Islet of Langerhans (tissue), 1 donor: ENCODE results near the gene IMPA2.
"Not testable (repeated sequence)": the region's sequence is repeated elsewhere in the genome, so short reads cannot be mapped to it uniquely, and the experiment has no call there.

ENCODE experiments used
- FAIRE-seq: peaks from one replicate; lab custom pipeline; 2011; peaks lifted over from hg19 to GRCh38; lab: Jason Lieb, UNC

Gene IMPA2

GRCh38 chr18:11963991-11964484 lies 17.3 kb upstream of the IMPA2 start:
- no peak for FAIRE-seq

- no peak for FAIRE-seq
Observed at GRCh38 chr18:11969904-11970835, 11.1 kb upstream of the IMPA2 start.

GRCh38 chr18:11970836-11971226 lies 10.5 kb upstream of the IMPA2 start:
- FAIRE-seq = not testable (repeated sequence)

GRCh38 chr18:11972371-11973174 lies 8.7 kb upstream of the IMPA2 start:
- FAIRE-seq = no peak

DNA sequence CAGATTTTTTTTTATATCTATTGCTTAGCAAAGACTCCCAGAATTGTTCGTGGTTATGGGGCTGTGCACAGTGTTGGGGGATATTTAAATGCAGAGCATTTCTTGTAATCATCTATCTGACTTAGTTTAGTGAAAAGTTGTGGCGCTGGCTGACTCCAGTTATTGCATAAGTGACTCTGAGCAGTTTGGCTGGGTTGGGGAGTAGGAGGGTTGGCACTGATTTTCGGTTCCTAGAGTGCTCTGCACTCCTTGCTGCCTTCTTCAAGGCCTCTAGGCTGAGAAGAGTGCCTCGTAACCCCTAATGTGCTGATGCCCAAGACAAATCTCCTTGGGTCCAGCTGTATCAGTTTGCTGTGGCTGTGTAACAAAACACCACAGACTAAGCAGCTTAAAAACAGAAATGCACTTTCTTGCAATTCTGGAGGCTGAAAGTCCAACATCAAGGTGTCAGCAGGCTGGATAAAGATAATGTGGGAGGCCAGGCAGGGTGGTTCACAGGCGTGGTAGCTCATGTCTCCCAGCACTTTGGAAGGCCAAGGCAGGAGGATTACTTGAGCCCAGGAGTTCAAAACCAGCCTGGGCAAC lies 6.5 kb upstream of the IMPA2 start:
- no peak for FAIRE-seq

GRCh38 chr18:11975723-11976122 lies 5.6 kb upstream of the IMPA2 start:
- no peak for FAIRE-seq

DNA sequence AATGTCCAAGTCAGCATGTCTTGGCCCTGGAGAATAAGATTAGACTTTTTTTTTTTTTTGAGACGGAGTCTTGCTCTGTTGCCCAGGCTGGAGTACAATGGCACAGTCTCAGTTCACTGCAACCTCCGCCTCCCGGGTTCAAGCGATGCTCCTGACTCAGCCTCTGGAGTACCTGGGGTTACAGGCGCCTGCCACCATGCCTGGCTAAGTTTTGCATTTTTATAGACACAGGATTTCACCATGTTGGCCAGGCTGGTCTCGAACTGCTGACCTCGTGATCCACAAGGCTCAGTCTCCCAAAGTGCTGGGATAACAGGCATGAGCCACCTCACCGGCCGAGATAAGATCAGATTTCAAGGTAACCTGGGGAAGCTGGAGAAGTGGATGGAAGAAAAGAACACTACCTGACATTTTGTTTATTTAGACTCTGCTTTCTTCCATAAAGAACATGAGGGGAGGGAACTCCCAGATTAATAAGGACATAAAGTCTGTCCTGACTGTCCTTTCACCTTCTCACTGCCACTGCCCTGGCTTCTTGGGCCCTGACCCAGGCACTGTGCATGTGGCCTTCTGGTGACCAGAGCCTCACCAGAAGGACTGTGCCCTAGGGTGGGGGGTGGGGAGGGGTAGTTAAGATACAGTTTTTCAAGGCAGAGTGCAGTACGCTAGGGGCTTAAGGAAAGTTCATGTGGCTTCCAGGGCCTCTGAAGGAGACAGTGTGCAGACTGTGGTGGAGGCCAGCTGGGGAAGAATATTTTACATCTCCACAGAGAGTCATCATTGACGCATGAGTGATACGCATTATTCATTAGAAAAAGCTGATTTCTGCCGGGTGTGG lies 4.8 kb upstream of the IMPA2 start:
- no peak for FAIRE-seq

DNA sequence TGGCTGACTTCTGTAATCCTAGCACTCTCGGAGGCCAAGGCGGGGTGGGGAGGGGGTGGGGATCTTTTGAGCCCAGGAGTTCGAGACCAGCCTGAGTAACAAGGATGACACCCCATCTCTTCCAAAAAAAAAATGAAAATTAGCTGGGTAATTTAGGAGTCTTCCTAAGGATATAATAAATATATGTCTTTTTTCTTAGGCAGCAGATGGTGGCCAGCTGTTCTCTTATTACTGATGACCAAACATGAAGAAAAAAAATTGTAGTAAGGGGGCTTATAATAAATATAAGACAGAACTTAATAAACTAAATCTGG lies 4.2 kb upstream of the IMPA2 start:
- no peak for FAIRE-seq

DNA sequence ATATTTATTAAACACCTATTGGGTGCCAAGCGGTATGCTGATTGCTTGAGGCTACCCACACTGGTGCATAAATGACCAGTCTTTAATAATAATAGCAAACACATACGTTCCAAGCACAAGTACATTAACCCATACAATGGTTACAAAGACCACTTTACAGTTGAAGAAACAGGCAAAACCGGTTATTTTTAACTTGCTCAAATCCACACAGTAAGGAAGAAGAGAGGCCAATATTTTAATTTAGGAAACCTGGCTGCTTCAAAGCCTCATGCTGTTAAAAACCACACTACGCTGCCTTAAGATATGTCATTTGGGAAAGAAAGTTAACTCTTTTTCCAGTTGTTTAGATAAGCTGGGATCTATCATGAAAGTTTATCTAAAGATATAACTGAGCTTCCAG lies 2.4 kb upstream of the IMPA2 start:
- no peak for FAIRE-seq

DNA sequence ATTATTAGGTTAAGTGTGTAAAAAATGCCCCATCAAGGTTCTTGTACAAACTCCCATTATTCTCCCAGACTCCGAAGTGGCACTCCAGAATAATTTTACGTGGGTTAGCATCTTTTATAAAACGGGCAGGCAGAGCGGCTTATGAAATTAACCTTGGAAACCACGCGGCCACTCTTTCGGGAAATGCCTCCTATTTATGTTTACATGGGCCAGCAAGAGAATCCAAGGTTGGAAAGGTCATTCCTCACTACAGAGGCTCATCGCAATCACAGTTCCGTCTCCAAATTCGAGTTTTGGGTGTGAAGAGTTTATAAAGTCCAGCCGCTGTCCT lies 1.2 kb upstream of the IMPA2 start:
- FAIRE-seq = no peak

- no peak for FAIRE-seq
Observed at GRCh38 chr18:11980494-11981191, 664 bp upstream of the IMPA2 start.

GRCh38 chr18:11981543-11982366 lies 448 bp downstream of the IMPA2 start:
- no peak for FAIRE-seq

- FAIRE-seq = no peak
Observed at GRCh38 chr18:11982981-11983380, 1.7 kb downstream of the IMPA2 start.

DNA sequence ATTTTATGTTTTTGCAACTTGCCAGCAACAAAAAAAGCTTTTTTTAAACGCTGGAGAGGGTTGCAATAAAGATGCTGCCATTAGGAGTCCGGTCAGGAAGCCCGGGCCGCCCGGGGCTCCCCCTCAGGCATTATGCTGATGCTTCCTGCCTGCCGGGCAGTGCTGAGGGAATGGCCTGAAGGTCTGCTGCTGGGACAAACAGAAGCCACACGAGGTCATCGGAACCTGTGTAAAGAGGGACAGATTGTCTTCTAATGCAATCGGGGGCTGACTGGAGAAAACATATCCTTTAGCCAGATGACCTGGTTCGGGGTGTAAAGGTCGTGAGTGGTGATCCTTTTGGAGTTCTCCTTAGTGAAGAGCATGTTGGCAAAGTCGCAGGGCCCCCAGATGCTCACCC lies 2.3 kb downstream of the IMPA2 start:
- FAIRE-seq = no peak

DNA sequence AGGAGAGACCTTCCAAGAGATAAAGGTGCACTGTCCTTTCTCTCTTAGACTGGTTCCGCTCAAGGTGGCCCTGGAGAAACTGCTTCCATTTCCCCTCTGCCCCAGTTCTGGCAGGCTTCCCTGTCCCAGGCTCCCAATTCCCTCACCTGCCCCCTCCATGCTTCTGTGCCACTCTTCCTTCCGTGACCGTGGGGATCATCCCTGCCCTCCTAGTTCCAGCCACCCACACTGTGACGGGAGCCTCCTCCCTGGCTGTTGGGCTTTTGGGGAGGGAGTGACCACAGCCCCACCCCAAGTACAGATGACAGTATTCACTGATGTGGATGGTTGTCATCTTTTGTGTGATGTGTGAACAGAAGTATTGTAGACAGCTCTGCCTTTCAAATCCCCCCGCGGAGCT lies 2.8 kb downstream of the IMPA2 start:
- FAIRE-seq = no peak

- no peak for FAIRE-seq
Observed at GRCh38 chr18:11985586-11985985, 4.3 kb downstream of the IMPA2 start.

- FAIRE-seq = no peak
Observed at GRCh38 chr18:11986061-11986460, 4.8 kb downstream of the IMPA2 start.

GRCh38 chr18:11987527-11987926 lies 6.2 kb downstream of the IMPA2 start:
- no peak for FAIRE-seq

GRCh38 chr18:11989174-11989573 lies 7.9 kb downstream of the IMPA2 start:
- FAIRE-seq = no peak

- no peak for FAIRE-seq
Observed at GRCh38 chr18:11989966-11990380, 8.7 kb downstream of the IMPA2 start.

GRCh38 chr18:11990539-11990938 lies 9.2 kb downstream of the IMPA2 start:
- FAIRE-seq = no peak
